Activated naive CD4-positive, alpha-beta T cell treated with anti-CD3 and anti-CD28 coated beads, Interleukin-2, amount 50 U/mL, for 16 hours (primary cell): ENCODE measurements around the gene IGF2.

Source experiments
- DNase-seq: peaks from one replicate; pipeline ENCODE4 v3.0.0-alpha.2; 2020

Gene IGF2

GRCh38 chr11:2102132-2102882 is 36.9 kb downstream of the IGF2 start:
- no peak for DNase-seq

- DNase-seq = no peak
Measured at GRCh38 chr11:2101171-2101675, 38.0 kb downstream of the IGF2 start.

- DNase-seq = peak; percentile 6
Measured at GRCh38 chr11:2100361-2101170, 38.6 kb downstream of the IGF2 start.

- peak; percentile 6 for DNase-seq
Measured at GRCh38 chr11:2099516-2100349, 39.5 kb downstream of the IGF2 start.

- DNase-seq = peak; percentile 6
Measured at GRCh38 chr11:2098691-2099515, 40.3 kb downstream of the IGF2 start.

- peak; percentile 5 for DNase-seq
Measured at GRCh38 chr11:2097998-2098690, 41.0 kb downstream of the IGF2 start.

- peak; percentile 8 for DNase-seq
Measured at GRCh38 chr11:2097356-2097997, 41.7 kb downstream of the IGF2 start.

- DNase-seq = no peak
Measured at GRCh38 chr11:2096919-2097301, 42.3 kb downstream of the IGF2 start.

- DNase-seq = peak; percentile 9
Measured at GRCh38 chr11:2096011-2096918, 42.9 kb downstream of the IGF2 start.

- no peak for DNase-seq
Measured at GRCh38 chr11:2095542-2095941, 43.6 kb downstream of the IGF2 start.

- DNase-seq = no peak
Measured at GRCh38 chr11:2095198-2095520, 44.0 kb downstream of the IGF2 start.

GRCh38 chr11:2094354-2095197 is 44.6 kb downstream of the IGF2 start:
- DNase-seq = no peak

GRCh38 chr11:2093575-2094353 is 45.4 kb downstream of the IGF2 start:
- DNase-seq = no peak

GRCh38 chr11:2092956-2093412 is 46.2 kb downstream of the IGF2 start:
- DNase-seq = peak; percentile 46

- no peak for DNase-seq
Measured at GRCh38 chr11:2092464-2092910, 46.7 kb downstream of the IGF2 start.

GRCh38 chr11:2091786-2092463 is 47.3 kb downstream of the IGF2 start:
- DNase-seq = no peak

GRCh38 chr11:2091112-2091746 is 48.0 kb downstream of the IGF2 start:
- DNase-seq = no peak
